Activated CD8-positive, alpha-beta T cell treated with anti-CD3 and anti-CD28 coated beads for 36 hours (primary cell): Measurements from ENCODE around the gene SIK2. TPM values are rescaled to one million over a fixed set of nuclear protein-coding genes. Genes with fewer than 3 reads are reported as not detected.

Source experiments
- ATAC-seq: fragments of 200-7000 bp; cut with Tn5 transposase; one replicate; pipeline ENCODE4 v1.10.0; 2021; ENCODE audit warnings: mild to moderate bottlenecking, moderate library complexity
- CTCF ChIA-PET: fragments of 350-600 bp; sonication (Branson Sonifier 250); formaldehyde crosslinking; loops from one replicate; lab custom pipeline; 2021; ENCODE audit warnings: antibody characterized with exemption; lab: Charles Lee
- POLR2A ChIA-PET: fragments of 350-600 bp; sonication (Branson Sonifier 250); formaldehyde crosslinking; loops from one replicate; lab custom pipeline; 2021; ENCODE audit warnings: antibody characterized with exemption; lab: Charles Lee
- DNase-seq: peaks from one replicate; pipeline ENCODE4 v3.0.0-alpha.2; 2020
- H3K27ac Mint-ChIP-seq: one replicate; pipeline ENCODE4 v1.8.0; 2021; ENCODE audit warnings: mild to moderate bottlenecking, mixed read lengths
- H3K27me3 Mint-ChIP-seq: one replicate; pipeline ENCODE4 v1.8.0; 2021; ENCODE audit warnings: mixed read lengths
- H3K36me3 Mint-ChIP-seq: one replicate; pipeline ENCODE4 v1.8.0; 2021; ENCODE audit warnings: low read depth, mixed read lengths
- H3K4me1 Mint-ChIP-seq: one replicate; pipeline ENCODE4 v1.8.0; 2021; ENCODE audit warnings: low read depth, mixed read lengths
- H3K4me3 Mint-ChIP-seq: one replicate; pipeline ENCODE4 v1.8.0; 2021; ENCODE audit warnings: mild to moderate bottlenecking, moderate library complexity, mixed read lengths
- H3K9me3 Mint-ChIP-seq: one replicate; pipeline ENCODE4 v1.8.0; 2021; ENCODE audit warnings: mixed read lengths
- intact Hi-C: fragments of 100-400 bp; cut with micrococcal nuclease; formaldehyde crosslinking; loops from one replicate; pipeline ENCODE4 v1.10.0; 2022
- total RNA-seq, 2 experiments: library from RNA; stranded (reverse); gene quantifications; one replicate each; pipeline ENCODE4 v1.2.3, GENCODE V29; 2021
- TF ChIP-seq, protein P1 (sequence below): fragments of 200-600 bp; IDR thresholded peaks from one replicate; pipeline ENCODE4 v1.8.0; 2022; ENCODE audit warnings: antibody characterized with exemption, mild to moderate bottlenecking

SIK2 gene
- total RNA-seq, 2 experiments from 2014 or later = 7.4 to 8.0 TPM

DNA sequence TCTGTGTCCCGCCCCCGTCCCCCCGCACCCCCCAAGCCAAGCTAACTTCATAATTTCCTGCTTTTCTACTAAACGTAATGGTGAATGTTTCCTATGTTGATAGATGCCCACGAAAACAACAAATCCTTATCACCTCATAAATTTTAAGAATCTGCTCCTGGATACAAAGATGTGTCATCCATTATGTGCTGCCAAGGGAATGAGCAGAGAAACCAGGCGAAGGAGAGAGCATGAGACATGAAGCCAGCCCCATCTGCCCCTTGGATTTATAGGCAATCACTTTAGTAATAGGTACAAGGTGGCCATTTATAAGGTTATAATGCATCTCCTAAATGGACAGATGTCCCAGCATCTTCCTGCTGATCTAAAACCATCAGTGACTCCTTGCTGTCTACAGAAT lies 31.5 kb upstream of the SIK2 start:
- ChIA-PET POLR2A (no interaction called here), CTCF (interaction anchor here (1.0 kb wide), 1 partner anchor 271 kb away, joined by 3 read pairs; no protein-coding TSS in a partner anchor)
- no peaks in the 10 kb centered on the region for H3K4me1 Mint-ChIP-seq
- no peaks in the 10 kb centered on the region for H3K9me3 Mint-ChIP-seq
- TF ChIP-seq, protein P1, sequence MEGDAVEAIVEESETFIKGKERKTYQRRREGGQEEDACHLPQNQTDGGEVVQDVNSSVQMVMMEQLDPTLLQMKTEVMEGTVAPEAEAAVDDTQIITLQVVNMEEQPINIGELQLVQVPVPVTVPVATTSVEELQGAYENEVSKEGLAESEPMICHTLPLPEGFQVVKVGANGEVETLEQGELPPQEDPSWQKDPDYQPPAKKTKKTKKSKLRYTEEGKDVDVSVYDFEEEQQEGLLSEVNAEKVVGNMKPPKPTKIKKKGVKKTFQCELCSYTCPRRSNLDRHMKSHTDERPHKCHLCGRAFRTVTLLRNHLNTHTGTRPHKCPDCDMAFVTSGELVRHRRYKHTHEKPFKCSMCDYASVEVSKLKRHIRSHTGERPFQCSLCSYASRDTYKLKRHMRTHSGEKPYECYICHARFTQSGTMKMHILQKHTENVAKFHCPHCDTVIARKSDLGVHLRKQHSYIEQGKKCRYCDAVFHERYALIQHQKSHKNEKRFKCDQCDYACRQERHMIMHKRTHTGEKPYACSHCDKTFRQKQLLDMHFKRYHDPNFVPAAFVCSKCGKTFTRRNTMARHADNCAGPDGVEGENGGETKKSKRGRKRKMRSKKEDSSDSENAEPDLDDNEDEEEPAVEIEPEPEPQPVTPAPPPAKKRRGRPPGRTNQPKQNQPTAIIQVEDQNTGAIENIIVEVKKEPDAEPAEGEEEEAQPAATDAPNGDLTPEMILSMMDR = no peak
- ATAC-seq (no peak), DNase-seq (no peak)
- H3K27ac Mint-ChIP-seq = no peak overlapping the region
- intact Hi-C loops = no loop called here
- H3K4me3 Mint-ChIP-seq = no peak overlapping the region
- peaks cover 3% of the 10 kb centered on the region for H3K27me3 Mint-ChIP-seq
- no peaks in the 10 kb centered on the region for H3K36me3 Mint-ChIP-seq

DNA sequence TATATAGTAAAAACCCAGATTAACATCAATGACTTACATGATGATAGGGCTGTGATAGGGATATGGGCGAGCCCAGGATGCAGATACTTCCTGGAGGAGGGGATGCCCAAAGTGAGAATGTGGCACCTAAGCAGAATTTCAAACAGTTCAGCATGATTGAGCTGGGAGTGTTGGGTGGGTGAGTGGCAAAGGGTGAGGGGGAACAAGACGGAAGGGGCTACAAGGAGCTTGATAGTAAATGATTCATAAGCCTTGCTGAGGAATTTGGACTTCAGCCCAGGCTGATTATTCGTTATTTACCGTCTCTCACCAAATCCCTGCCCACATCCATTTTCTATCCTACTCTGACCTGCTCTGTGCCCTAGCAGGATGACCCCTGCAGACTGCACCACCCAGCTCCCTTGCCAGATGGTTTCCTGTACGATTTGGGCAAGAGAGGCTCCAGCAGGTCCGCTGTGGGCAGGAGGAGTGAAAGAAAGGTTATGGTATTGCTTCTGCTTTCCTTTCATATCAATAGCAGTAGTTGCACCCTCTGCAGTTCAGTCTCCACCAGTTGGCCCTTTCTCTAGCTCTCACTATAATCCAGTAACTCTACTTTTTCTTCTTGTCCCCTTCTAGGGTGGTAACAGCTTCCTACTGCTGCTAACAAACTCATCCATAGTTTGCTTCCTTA lies 30.3 kb upstream of the SIK2 start:
- H3K27ac Mint-ChIP-seq = no peak overlapping the region
- DNase-seq (no peak), ATAC-seq (no peak)
- H3K4me1 Mint-ChIP-seq = no peaks in the 10 kb centered on the region
- H3K36me3 Mint-ChIP-seq = no peaks in the 10 kb centered on the region
- H3K9me3 Mint-ChIP-seq = no peaks in the 10 kb centered on the region
- ChIA-PET CTCF (interaction anchor here (0.7 to 0.8 kb wide), 2 partner anchors 18 to 117 kb away, joined by 3 read pairs; no protein-coding TSS in a partner anchor), POLR2A (interaction anchor here (0.8 kb wide), 1 partner anchor 9 kb away, joined by 3 read pairs; no protein-coding TSS in a partner anchor)
- TF ChIP-seq, protein P1 = no peak
- intact Hi-C loops = no loop called here
- H3K27me3 Mint-ChIP-seq = peaks cover 3% of the 10 kb centered on the region
- H3K4me3 Mint-ChIP-seq = no peak overlapping the region

DNA sequence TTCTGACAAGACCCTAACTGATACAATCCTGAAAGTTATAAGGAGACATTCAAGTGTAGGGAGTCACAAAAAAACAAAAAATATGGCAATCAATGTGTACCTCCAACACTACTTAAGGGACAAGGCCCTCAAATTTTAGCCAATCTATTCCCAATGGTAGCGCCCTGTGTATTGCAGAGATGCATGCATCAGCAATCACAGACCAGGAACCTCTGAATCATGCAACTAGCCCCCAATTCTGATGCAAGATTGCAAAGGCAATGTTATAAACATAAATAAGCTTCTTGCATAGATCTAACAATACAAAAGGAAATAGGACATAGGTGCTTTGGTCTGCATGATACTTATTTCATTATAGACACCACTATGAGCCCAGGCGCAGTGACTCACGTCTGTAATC lies 29.7 kb upstream of the SIK2 start:
- Mint-ChIP-seq H3K4me3 (no peak overlapping the region), H3K27me3 (peaks cover 3% of the 10 kb centered on the region), H3K4me1 (no peaks in the 10 kb centered on the region), H3K36me3 (no peaks in the 10 kb centered on the region), H3K27ac (no peak overlapping the region), H3K9me3 (no peaks in the 10 kb centered on the region)
- intact Hi-C loops = no loop called here
- ATAC-seq (no peak), DNase-seq (no peak)
- TF ChIP-seq, protein P1 = no peak
- POLR2A ChIA-PET = no interaction called here
- CTCF ChIA-PET = interaction anchor here (0.7 kb wide), 1 partner anchor 17 kb away, joined by 3 read pairs; no protein-coding TSS in a partner anchor

DNA sequence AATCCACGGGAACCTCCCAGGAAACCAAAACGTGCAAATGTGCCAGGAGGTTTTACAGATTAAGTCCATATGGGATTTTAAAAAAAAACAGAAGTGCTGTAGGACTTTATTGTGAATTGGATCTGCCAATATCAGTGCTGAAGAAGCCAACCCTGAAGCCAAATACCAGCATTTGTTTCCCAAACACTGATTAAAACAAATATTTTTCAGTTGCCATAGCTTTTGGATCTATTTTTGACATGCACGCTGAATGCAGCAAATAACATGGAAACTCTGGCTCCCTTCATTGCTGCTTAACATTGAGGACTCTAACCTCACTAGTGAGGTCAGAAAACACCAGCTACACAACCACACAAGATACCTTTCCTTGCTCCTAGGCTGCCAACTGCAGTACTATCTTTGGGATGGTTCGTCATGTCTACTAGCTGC lies 28.4 kb upstream of the SIK2 start:
- H3K9me3 Mint-ChIP-seq = no peaks in the 10 kb centered on the region
- intact Hi-C loops = no loop called here
- ChIA-PET POLR2A (no interaction called here), CTCF (interaction anchor here (0.8 to 1.1 kb wide), 2 partner anchors 14 to 119 kb away, joined by 3 read pairs; no protein-coding TSS in a partner anchor)
- no peak for DNase-seq
- no peak for ATAC-seq
- TF ChIP-seq, protein P1 = no peak
- H3K27me3 Mint-ChIP-seq = peaks cover 3% of the 10 kb centered on the region
- no peak overlapping the region for H3K27ac Mint-ChIP-seq
- H3K4me1 Mint-ChIP-seq = no peaks in the 10 kb centered on the region
- no peaks in the 10 kb centered on the region for H3K36me3 Mint-ChIP-seq
- H3K4me3 Mint-ChIP-seq = no peak overlapping the region
